K562 (cell line): ENCODE results near the gene DCP2. TPM values are rescaled to one million over a fixed set of nuclear protein-coding genes. Genes with fewer than 3 reads are reported as not detected.
A peak's percentile ranks its signal among the peaks of the same experiment; 100 is the strongest.
"Not testable (repeated sequence)": the region's sequence is repeated elsewhere in the genome, so short reads cannot be mapped to it uniquely, and the experiment has no call there.

Experiments
- ATAC-seq: fragments of 200-7000 bp; cut with Tn5 transposase; 3 replicates; pipeline ENCODE4 v1.9.1; 2020; ENCODE audit warnings: moderate library complexity
- BruUV-seq: library from RNA; stranded (reverse); fragments of 400-500 nt; replicated peaks from 2 replicates; lab custom pipeline; 2021; lab: Mats Ljungman, UMichigan
- CTCF ChIA-PET: fragments of 300-600 bp; formaldehyde crosslinking; extraction: SDS; loops from one replicate; lab custom pipeline; 2021; ENCODE audit warnings: low intra/inter-chr PET ratio; lab: Yijun Ruan, JAX
- POLR2A ChIA-PET: fragments of 300-600, 350-650 bp; sonication (Branson Sonifier 250); formaldehyde crosslinking; extraction: SDS; loops from one replicate; lab custom pipeline; 2021; ENCODE audit warnings: antibody characterized with exemption, inconsistent platforms; lab: Yijun Ruan, JAX
- DNase-seq, 4 experiments: peaks; one replicate each; pipeline versions ENCODE4 v3.0.0 to v3.0.0-alpha.2; 2011 to 2018; ENCODE audit warnings: low spot score in 3 of 4, mixed read lengths in 3 of 4; ENCODE audit errors: extremely low read depth in 1 of 4
- FAIRE-seq: peaks from 2 replicates; lab custom pipeline; 2011; peaks lifted over from hg19 to GRCh38; lab: Jason Lieb, UNC
- H2AFZ ChIP-seq: 2 replicates; pipeline ENCODE4 v1.6.0; 2011; ENCODE audit warnings: low read depth, low read length, control low read depth, inconsistent platforms
- H3K27ac ChIP-seq: fragments of 200-600 bp; 3 replicates; pipeline ENCODE4 v1.8.0; 2011; ENCODE audit warnings: low read depth, mild to moderate bottlenecking, control low read depth, inconsistent platforms, low read length, moderate library complexity, mixed read lengths; ENCODE audit errors: extremely low read depth
- H3K27me3 ChIP-seq, 2 experiments: fragments of 300-600 bp in 1 of 2; 2 replicates in 1 of 2; 3 replicates in 1 of 2; pipeline versions ENCODE4 v1.6.0 to v1.8.0; 2011; ENCODE audit warnings: inconsistent platforms in 2 of 2, low read length in 2 of 2, mild to moderate bottlenecking in 1 of 2, mixed read lengths in 1 of 2, moderate library complexity in 1 of 2; ENCODE audit not compliant: control insufficient read depth in 2 of 2, insufficient read depth in 2 of 2
- H3K36me3 ChIP-seq: fragments of 300-600 bp; 3 replicates; pipeline ENCODE4 v1.8.0; 2011; ENCODE audit warnings: mild to moderate bottlenecking, low read length, inconsistent platforms; ENCODE audit not compliant: control insufficient read depth, insufficient read depth
- H3K4me1 ChIP-seq, 2 experiments: fragments of 200-600 bp in 1 of 2; replicated peaks in 1 of 2; 2 replicates in 1 of 2; 3 replicates in 1 of 2; pipeline versions ENCODE4 v1.5.1 to v1.8.0; 2011; ENCODE audit warnings: inconsistent platforms in 2 of 2, low read length in 2 of 2, mild to moderate bottlenecking in 1 of 2, mixed read lengths in 1 of 2, moderate library complexity in 1 of 2; ENCODE audit not compliant: control insufficient read depth in 2 of 2, insufficient read depth in 2 of 2
- H3K4me2 ChIP-seq: 2 replicates; pipeline ENCODE4 v1.6.1; 2011; ENCODE audit warnings: low read length, control low read depth, inconsistent platforms, mixed read lengths; ENCODE audit not compliant: insufficient read depth
- H3K4me3 ChIP-seq: fragments of 200-600 bp; sonication (generic), shearing (Covaris generic); 2 replicates; pipeline ENCODE4 v1.5.1; 2016; ENCODE audit warnings: control low read depth, inconsistent platforms
- H3K79me2 ChIP-seq: fragments of 200-600 bp; 3 replicates; pipeline ENCODE4 v1.8.0; 2011; ENCODE audit warnings: low read length, inconsistent platforms; ENCODE audit not compliant: control insufficient read depth, insufficient read depth
- H3K9ac ChIP-seq, 2 experiments: 2 replicates each; pipeline versions ENCODE4 v1.6.0 to v1.6.1; 2011; ENCODE audit warnings: low read depth in 2 of 2, low read length in 2 of 2, control low read depth in 1 of 2, inconsistent platforms in 1 of 2, mild to moderate bottlenecking in 1 of 2, mixed read lengths in 1 of 2; ENCODE audit not compliant: insufficient read depth in 1 of 2
- H3K9me1 ChIP-seq: one replicate; pipeline ENCODE4 v1.6.0; 2011; ENCODE audit warnings: inconsistent platforms, mild to moderate bottlenecking, low read length, moderate library complexity; ENCODE audit not compliant: control insufficient read depth, insufficient read depth
- H3K9me3 ChIP-seq: replicated peaks from 2 replicates; pipeline ENCODE4 v1.5.1; 2011; ENCODE audit warnings: low read depth, low read length, inconsistent platforms; ENCODE audit not compliant: control insufficient read depth, insufficient read depth
- H4K20me1 ChIP-seq: replicated peaks from 2 replicates; pipeline ENCODE4 v1.6.1; 2011; ENCODE audit warnings: low read length, inconsistent platforms, mixed read lengths; ENCODE audit not compliant: control insufficient read depth, insufficient read depth
- CREBBP ChIP-seq: IDR thresholded peaks from one replicate; pipeline ENCODE4 v1.6.1; 2012; ENCODE audit warnings: low read depth, mild to moderate bottlenecking, control low read depth, inconsistent platforms, low read length
- DPF2 ChIP-seq: fragments of 450-650 bp; IDR thresholded peaks from 2 replicates; pipeline ENCODE4 v1.6.1; 2016
- HDAC2 ChIP-seq: fragments of 450-650 bp; IDR thresholded peaks from 2 replicates; pipeline ENCODE4 v1.6.1; 2016; ENCODE audit warnings: mild to moderate bottlenecking
- MTA1 ChIP-seq: fragments of 450-650 bp; IDR thresholded peaks from 2 replicates; pipeline ENCODE4 v1.6.1; 2017; ENCODE audit warnings: borderline replicate concordance
- NR2C1 ChIP-seq, 2 experiments: fragments of 450-650 bp; IDR thresholded peaks; 2 replicates each; pipeline ENCODE4 v1.6.1; 2017; ENCODE audit warnings: mild to moderate bottlenecking in 2 of 2, antibody characterized with exemption in 1 of 2, inconsistent platforms in 1 of 2, missing compliant biosample characterization in 1 of 2, missing genetic modification characterization in 1 of 2
- NR2C2 ChIP-seq, 2 experiments: fragments of 200-800 bp in 1 of 2; sonication (Bioruptor generic) in 1 of 2; sonication (generic) in 1 of 2; formaldehyde crosslinking in 1 of 2; IDR thresholded peaks; 2 replicates each; pipeline versions ENCODE4 v1.6.1 to v1.8.0; 2016 to 2022; ENCODE audit warnings: mild to moderate bottlenecking in 1 of 2, missing compliant biosample characterization in 1 of 2, missing genetic modification characterization in 1 of 2, missing genetic modification reagents in 1 of 2
- SRSF1 ChIP-seq: fragments of 200-400 bp; formaldehyde crosslinking; IDR thresholded peaks from 2 replicates; pipeline ENCODE4 v1.6.1; 2017; ENCODE audit warnings: mild to moderate bottlenecking, low read depth, low read length, moderate library complexity
- ZNF384 ChIP-seq: IDR thresholded peaks from 2 replicates; pipeline ENCODE4 v1.6.1; 2012; ENCODE audit warnings: low read depth, low read length, improper control_type of control experiment
- ZNF445 ChIP-seq: fragments of 250-450 bp; sonication (Bioruptor Pico); IDR thresholded peaks from 2 replicates; pipeline ENCODE4 v1.4.0; 2020; ENCODE audit warnings: low read depth, mild to moderate bottlenecking, moderate library complexity
- ZNF551 ChIP-seq: fragments of 250-450 bp; sonication (Bioruptor Pico); IDR thresholded peaks from 2 replicates; pipeline ENCODE4 v1.5.0; 2021; ENCODE audit warnings: mild to moderate bottlenecking, moderate library complexity
- WGBS: fragments of 100-300 bp; shearing (Covaris generic); methylation state at CpG from one replicate; pipeline ENCODE4 v1.1.6; 2016; ENCODE audit warnings: low coverage, mixed read lengths; ENCODE audit not compliant: insufficient coverage; ENCODE audit errors: missing lambda C conversion rate; 5-methylcytosine and 5-hydroxymethylcytosine counted together
- in situ Hi-C: fragments of 300-500 bp; cut with MboI; formaldehyde crosslinking; loops from 4 replicates; pipeline ENCODE4 v1.15.0; 2018; ENCODE audit warnings: inconsistent platforms, mixed read lengths
- intact Hi-C: fragments of 100-400 bp; cut with micrococcal nuclease; formaldehyde crosslinking; loops from 2 replicates; pipeline ENCODE4 v1.14.2; 2022
- polyA plus RNA-seq, 8 experiments: library from polyadenylated mRNA; depleted of rRNA in 4 of 8; stranded (reverse) in 5 of 8; unstranded in 3 of 8; fragments of >200 nt; fragmentation: Nextera tagmentation in 2 of 8; fragmentation: Illumina TruSeq in 1 of 8; extraction: Ambion mirVana in 2 of 8; extraction: Trizol in 1 of 8; gene quantifications; 2 replicates each; pipeline versions ENCODE4 v1.2.1 to v1.2.3, GENCODE V29; 2011 to 2014; ENCODE audit warnings: inconsistent platforms in 1 of 8, missing spikeins in 1 of 8
- total RNA-seq, 7 experiments: library from RNA; depleted of rRNA in 6 of 7; stranded (reverse); fragments of >200 nt in 6 of 7; fragmentation: Illumina TruSeq in 2 of 7; extraction: Trizol in 2 of 7; gene quantifications; 2 replicates each; pipeline versions ENCODE4 v1.2.1 to v1.2.3, GENCODE V29; 2011 to 2021; ENCODE audit warnings: low replicate concordance in 1 of 7
- TF ChIP-seq, protein P1 (sequence below): sonication (generic); formaldehyde crosslinking; IDR thresholded peaks from 2 replicates; pipeline ENCODE4 v1.9.0; 2022; ENCODE audit warnings: mild to moderate bottlenecking, missing genetic modification reagents
- TF ChIP-seq, protein P2 (sequence below): sonication (generic); formaldehyde crosslinking; IDR thresholded peaks from 2 replicates; pipeline ENCODE4 v1.8.0; 2022; ENCODE audit warnings: mild to moderate bottlenecking, missing genetic modification reagents
- TF ChIP-seq, protein P3 (sequence below): fragments of 450-650 bp; IDR thresholded peaks from 2 replicates; pipeline ENCODE4 v1.6.1; 2018; ENCODE audit warnings: mild to moderate bottlenecking, low read depth; ENCODE audit not compliant: partially characterized antibody
- TF ChIP-seq, protein P4 (sequence below), 2 experiments: IDR thresholded peaks in 1 of 2; conservative IDR thresholded peaks in 1 of 2; 2 replicates each; pipeline ENCODE4 v1.6.1; 2016; ENCODE audit warnings: low read depth in 2 of 2, mild to moderate bottlenecking in 1 of 2, missing compliant biosample characterization in 1 of 2, missing genetic modification characterization in 1 of 2, moderate library complexity in 1 of 2

Gene DCP2
- total and polyA plus RNA-seq, 9 of the 15 experiments (the other 6 are each of a cell fraction or from before 2014, with no cell fraction given): 25.9 to 109 (median 46.7) TPM

DNA sequence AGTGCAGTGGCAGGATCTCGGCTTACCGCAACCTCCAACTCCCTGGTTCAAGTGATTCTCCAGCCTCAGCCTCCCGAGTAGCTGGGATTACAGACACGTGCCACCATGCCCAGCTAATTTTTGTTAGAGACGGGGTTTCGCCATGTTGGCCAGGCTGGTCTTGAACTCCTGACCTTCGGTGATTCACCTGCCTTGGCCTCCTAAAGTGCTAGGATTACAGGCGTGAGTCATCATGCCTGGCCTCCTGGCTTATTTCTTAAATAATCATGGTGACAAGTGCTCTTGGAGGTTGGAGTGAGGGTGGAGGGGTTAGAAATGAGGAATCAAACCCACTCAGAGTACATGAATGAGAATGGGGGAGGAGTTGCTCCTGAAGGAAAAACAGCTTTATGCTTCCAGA lies 16.7 kb upstream of the DCP2 start (continued):
- TF ChIP-seq DPF2 (peak; percentile 83), NR2C1 (IDR thresholded peaks at IDR 0.05) (peak; percentile 27; the same call in 1 of the 2 replicates), HDAC2 (0 out of 2 replicates have a peak, but pooled peaks have one; percentile 16), MTA1 (0 out of 2 replicates have a peak, but pooled peaks have one; percentile 15)
- TF ChIP-seq NR2C1 (tag; IDR thresholded peaks at IDR 0.05): not testable (repeated sequence)
- TF ChIP-seq, protein P1, sequence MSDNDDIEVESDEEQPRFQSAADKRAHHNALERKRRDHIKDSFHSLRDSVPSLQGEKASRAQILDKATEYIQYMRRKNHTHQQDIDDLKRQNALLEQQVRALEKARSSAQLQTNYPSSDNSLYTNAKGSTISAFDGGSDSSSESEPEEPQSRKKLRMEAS (CRISPR knock-in tag): peak; percentile 52

DNA sequence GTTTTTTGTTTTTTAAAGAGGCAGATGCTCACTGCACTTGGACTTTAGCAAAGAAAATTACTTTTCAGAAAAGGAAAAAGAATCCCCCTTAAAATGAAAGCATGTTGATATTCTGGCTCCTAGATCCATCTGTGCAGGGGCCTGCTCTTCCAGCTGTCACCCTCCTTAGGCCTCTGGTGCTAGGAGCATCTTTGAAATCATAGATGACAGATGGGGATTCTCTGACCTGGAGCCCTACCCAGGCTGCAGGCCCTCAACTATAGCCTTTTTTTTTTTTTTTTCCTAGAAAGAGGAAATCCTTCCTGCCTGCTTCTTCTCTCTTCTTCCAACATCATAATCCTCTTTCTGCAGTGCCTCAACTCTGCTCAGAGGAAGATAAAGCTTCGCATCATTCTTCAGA lies 16.3 kb upstream of the DCP2 start:
- H3K36me3 ChIP-seq: no peaks in the 10 kb centered on the region
- no TSS peak for BruUV-seq
- H3K27ac ChIP-seq: no peak overlapping the region
- no peak overlapping the region for H3K4me2 ChIP-seq
- H3K9ac ChIP-seq: no peak overlapping the region
- in situ Hi-C loops (no loop called here), intact Hi-C loops (loop anchor here (5.0 kb wide), 1 partner anchor 268 kb away; no protein-coding TSS in a partner anchor)
- ATAC-seq (0 out of 3 replicates have a peak, but pooled peaks have one; percentile 6), DNase-seq (no peak), FAIRE-seq (no peak)
- no peaks in the 10 kb centered on the region for H3K27me3 ChIP-seq
- no peaks in the 10 kb centered on the region for H3K9me1 ChIP-seq
- POLR2A ChIA-PET: interaction anchor here (0.6 to 2.1 kb wide), 3 partner anchors 12 to 39 kb away, joined by 3 to 8 read pairs (median 4); partner anchors contain the start of gene DCP2
- H3K4me1 ChIP-seq: peaks cover 5 to 17% of the 10 kb centered on the region in 2 experiments; a peak in 4 of 5 replicates
- CTCF ChIA-PET: no interaction called here
- WGBS: 63% methylated on average over 1 of the region's 1 CpG
- no peak overlapping the region for H3K4me3 ChIP-seq
- no peaks in the 10 kb centered on the region for H3K9me3 ChIP-seq
- H4K20me1 ChIP-seq: no peaks in the 10 kb centered on the region
- H3K79me2 ChIP-seq: no peaks in the 10 kb centered on the region
- no peak overlapping the region for H2AFZ ChIP-seq
- no peak for TF ChIP-seq NR2C2 (CRISPR knock-in tag; IDR thresholded peaks at IDR 0.05)
- TF ChIP-seq NR2C2 (tag; IDR thresholded peaks at IDR 0.05): 0 out of 2 replicates have a peak, but pooled peaks have one; percentile 16
- no peak for TF ChIP-seq ZNF445 (CRISPR knock-in tag)
- TF ChIP-seq, protein P2, sequence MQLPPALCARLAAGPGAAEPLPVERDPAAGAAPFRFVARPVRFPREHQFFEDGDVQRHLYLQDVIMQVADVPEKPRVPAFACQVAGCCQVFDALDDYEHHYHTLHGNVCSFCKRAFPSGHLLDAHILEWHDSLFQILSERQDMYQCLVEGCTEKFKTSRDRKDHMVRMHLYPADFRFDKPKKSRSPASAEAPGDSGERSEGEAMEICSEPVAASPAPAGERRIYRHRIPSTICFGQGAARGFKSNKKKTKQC (CRISPR knock-in tag): no peak
- TF ChIP-seq ZNF551 (CRISPR knock-in tag): no peak
- TF ChIP-seq, protein P3, sequence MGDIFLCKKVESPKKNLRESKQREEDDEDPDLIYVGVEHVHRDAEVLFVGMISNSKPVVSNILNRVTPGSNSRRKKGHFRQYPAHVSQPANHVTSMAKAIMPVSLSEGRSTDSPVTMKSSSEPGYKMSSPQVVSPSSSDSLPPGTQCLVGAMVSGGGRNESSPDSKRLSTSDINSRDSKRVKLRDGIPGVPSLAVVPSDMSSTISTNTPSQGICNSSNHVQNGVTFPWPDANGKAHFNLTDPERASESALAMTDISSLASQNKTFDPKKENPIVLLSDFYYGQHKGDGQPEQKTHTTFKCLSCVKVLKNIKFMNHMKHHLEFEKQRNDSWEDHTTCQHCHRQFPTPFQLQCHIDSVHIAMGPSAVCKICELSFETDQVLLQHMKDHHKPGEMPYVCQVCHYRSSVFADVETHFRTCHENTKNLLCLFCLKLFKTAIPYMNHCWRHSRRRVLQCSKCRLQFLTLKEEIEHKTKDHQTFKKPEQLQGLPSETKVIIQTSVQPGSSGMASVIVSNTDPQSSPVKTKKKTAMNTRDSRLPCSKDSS: no peak
- no peak for TF ChIP-seq SRSF1
- peak; percentile 40; the same call in 1 of the 2 replicates for TF ChIP-seq ZNF384
- TF ChIP-seq CREBBP: no peak
- TF ChIP-seq, protein P4, sequence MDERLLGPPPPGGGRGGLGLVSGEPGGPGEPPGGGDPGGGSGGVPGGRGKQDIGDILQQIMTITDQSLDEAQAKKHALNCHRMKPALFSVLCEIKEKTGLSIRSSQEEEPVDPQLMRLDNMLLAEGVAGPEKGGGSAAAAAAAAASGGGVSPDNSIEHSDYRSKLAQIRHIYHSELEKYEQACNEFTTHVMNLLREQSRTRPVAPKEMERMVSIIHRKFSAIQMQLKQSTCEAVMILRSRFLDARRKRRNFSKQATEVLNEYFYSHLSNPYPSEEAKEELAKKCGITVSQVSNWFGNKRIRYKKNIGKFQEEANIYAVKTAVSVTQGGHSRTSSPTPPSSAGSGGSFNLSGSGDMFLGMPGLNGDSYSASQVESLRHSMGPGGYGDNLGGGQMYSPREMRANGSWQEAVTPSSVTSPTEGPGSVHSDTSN (CRISPR knock-in tag; IDR thresholded peaks at IDR 0.05; ENCODE audit: low read depth): no peak
- TF ChIP-seq, protein P4 (tag; conservative IDR thresholded peaks at IDR 0.05; ENCODE audit: low read depth): 0 out of 2 replicates have a peak, but pooled peaks have one; percentile 7
